Measurements from ENCODE around the gene KCNAB3. TPM values are rescaled to one million over a fixed set of nuclear protein-coding genes. Genes with fewer than 3 reads are reported as not detected.

KCNAB3 gene
- total and polyA plus RNA-seq, 2 donors from 2014 or later, result 0.71 to 3.9 TPM

DNA sequence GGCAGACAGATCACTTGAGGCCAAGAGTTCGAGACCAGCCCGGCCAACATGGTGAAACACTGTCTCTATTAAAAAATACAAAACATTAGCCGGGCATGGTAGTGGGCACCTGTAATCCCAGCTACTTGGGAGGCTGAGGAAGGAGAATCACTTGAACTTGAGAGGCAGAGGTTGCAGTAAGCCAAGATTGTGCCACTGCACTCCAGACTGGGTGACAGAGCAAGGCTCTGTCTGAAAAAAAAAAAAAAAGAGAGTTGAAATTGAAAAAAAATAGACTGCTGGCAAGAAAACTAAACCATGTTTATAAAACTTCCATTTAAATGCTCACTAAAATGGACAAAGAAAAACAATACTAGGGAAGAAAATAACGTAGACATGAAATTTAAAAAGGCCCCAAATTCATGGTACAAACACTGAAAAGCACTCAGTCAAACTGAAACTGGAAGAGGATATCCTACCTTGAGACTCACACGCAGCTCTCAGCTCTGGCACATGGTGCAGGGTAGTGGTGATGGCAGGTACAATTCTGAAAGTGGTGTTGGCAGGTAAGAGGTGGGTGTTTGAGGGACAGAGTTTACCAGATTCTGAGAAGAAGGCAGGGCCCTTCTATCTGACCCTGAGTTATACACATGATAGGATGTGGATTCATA is 21.6 kb upstream of the KCNAB3 start:
- Histone ChIP-seq H3K27me3 (ENCODE audit: control insufficient read depth, insufficient read depth, low read length) (no peaks in the 10 kb centered on the region), H3K4me1 (ENCODE audit: control insufficient read depth in 2 of 3, insufficient read depth in 2 of 3, low read depth in 1 of 3, low read length in 3 of 3) (no peaks in the 10 kb centered on the region), H3K27ac (ENCODE audit: low read depth in 2 of 2, low read length in 2 of 2) (no peak overlapping the region), H3K36me3 (ENCODE audit: control insufficient read depth in 2 of 3, insufficient read depth in 3 of 3, low read length in 3 of 3) (peaks cover 3 to 13% (median 10%) of the 10 kb centered on the region in 3 donors), H3K4me3 (ENCODE audit: low read length in 3 of 3) (no peak overlapping the region), H3K9me3 (ENCODE audit: control insufficient read depth in 2 of 3, insufficient read depth in 1 of 3, low read length in 3 of 3) (no peaks in the 10 kb centered on the region), H3K9ac (ENCODE audit: low read length in 3 of 3) (no peak overlapping the region)
- DNase-seq (no peak), FAIRE-seq (no peak)
- TF ChIP-seq, protein P1, sequence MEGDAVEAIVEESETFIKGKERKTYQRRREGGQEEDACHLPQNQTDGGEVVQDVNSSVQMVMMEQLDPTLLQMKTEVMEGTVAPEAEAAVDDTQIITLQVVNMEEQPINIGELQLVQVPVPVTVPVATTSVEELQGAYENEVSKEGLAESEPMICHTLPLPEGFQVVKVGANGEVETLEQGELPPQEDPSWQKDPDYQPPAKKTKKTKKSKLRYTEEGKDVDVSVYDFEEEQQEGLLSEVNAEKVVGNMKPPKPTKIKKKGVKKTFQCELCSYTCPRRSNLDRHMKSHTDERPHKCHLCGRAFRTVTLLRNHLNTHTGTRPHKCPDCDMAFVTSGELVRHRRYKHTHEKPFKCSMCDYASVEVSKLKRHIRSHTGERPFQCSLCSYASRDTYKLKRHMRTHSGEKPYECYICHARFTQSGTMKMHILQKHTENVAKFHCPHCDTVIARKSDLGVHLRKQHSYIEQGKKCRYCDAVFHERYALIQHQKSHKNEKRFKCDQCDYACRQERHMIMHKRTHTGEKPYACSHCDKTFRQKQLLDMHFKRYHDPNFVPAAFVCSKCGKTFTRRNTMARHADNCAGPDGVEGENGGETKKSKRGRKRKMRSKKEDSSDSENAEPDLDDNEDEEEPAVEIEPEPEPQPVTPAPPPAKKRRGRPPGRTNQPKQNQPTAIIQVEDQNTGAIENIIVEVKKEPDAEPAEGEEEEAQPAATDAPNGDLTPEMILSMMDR (IDR thresholded peaks at IDR 0.05; ENCODE audit: borderline replicate concordance, extremely low read depth, insufficient read depth), result no peak
- intact Hi-C loops (cut with DNase I), result no loop called here

DNA sequence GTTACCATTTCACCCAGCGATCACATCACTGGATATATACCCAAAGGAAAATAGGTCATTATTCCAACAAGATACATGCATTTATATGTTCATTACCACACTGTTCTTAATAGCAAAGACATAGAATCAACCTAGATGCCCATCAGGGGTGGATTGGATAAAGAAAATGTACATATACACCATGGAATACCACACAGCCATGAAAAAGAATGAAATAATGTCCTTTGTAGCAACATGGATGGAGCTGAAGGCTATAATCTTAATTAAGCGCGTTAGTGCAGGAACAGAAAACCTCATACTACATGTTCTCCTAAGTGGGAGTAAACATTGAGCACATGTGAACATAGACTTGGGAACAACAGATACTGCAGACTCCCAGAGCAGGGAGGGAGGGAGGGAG is 20.9 kb upstream of the KCNAB3 start:
- TF ChIP-seq, protein P1 (IDR thresholded peaks at IDR 0.05; ENCODE audit: borderline replicate concordance, extremely low read depth, insufficient read depth), result no peak
- Histone ChIP-seq H3K27ac (ENCODE audit: low read depth in 2 of 2, low read length in 2 of 2) (no peak overlapping the region), H3K9me3 (ENCODE audit: control insufficient read depth in 2 of 3, insufficient read depth in 1 of 3, low read length in 3 of 3) (no peaks in the 10 kb centered on the region), H3K36me3 (ENCODE audit: control insufficient read depth in 2 of 3, insufficient read depth in 3 of 3, low read length in 3 of 3) (peaks cover 6 to 19% (median 13%) of the 10 kb centered on the region in 3 donors), H3K4me3 (ENCODE audit: low read length in 3 of 3) (no peak overlapping the region), H3K9ac (ENCODE audit: low read length in 3 of 3) (no peak overlapping the region), H3K27me3 (ENCODE audit: control insufficient read depth, insufficient read depth, low read length) (no peaks in the 10 kb centered on the region), H3K4me1 (ENCODE audit: control insufficient read depth in 2 of 3, insufficient read depth in 2 of 3, low read depth in 1 of 3, low read length in 3 of 3) (no peaks in the 10 kb centered on the region)
- intact Hi-C loops (cut with DNase I), result no loop called here
- FAIRE-seq (no peak), DNase-seq (no peak)

DNA sequence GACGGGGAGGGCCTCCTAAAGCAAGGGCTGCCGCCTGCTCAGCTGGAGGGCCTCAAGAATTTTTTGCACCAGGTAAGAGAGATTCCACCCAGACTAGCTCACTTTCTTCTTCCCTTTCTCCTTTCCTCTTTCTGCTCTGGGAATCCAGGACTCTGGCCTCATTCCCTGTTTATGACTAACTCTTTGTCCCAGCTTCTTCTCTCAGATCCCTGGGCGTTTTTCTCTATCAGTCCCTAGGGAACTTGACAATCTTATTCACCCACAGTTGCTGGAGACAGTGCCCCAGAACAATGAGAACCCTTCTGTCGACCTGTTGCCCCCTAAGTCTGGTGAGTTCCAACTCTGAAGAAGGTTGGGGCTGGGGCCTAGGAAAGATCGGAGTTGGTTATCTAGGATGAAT is 18.0 kb upstream of the KCNAB3 start:
- FAIRE-seq, result no peak
- no peak overlapping the region for H3K4me3 ChIP-seq (ENCODE audit: low read length in 3 of 3)
- no peaks in the 10 kb centered on the region for H3K27me3 ChIP-seq (ENCODE audit: control insufficient read depth, insufficient read depth, low read length)

More for the DNA sequence above, 18.0 kb upstream of the KCNAB3 start:
- TF ChIP-seq, protein P1 (IDR thresholded peaks at IDR 0.05; ENCODE audit: borderline replicate concordance, extremely low read depth, insufficient read depth), result no peak
- Histone ChIP-seq H3K4me1 (ENCODE audit: control insufficient read depth in 2 of 3, insufficient read depth in 2 of 3, low read depth in 1 of 3, low read length in 3 of 3) (no peaks in the 10 kb centered on the region), H3K9me3 (ENCODE audit: control insufficient read depth in 2 of 3, insufficient read depth in 1 of 3, low read length in 3 of 3) (no peaks in the 10 kb centered on the region), H3K9ac (ENCODE audit: low read length in 3 of 3) (no peak overlapping the region), H3K27ac (ENCODE audit: low read depth in 2 of 2, low read length in 2 of 2) (no peak overlapping the region), H3K36me3 (ENCODE audit: control insufficient read depth in 2 of 3, insufficient read depth in 3 of 3, low read length in 3 of 3) (peaks cover 11 to 35% (median 30%) of the 10 kb centered on the region in 3 donors)
- intact Hi-C loops (cut with DNase I), result no loop called here
- DNase-seq, result peak in 1 of 5 donors; percentile 6
